ENCODE data around the gene SH3PXD2B. TPM values are rescaled to one million over a fixed set of nuclear protein-coding genes. Genes with fewer than 3 reads are reported as not detected.

The SH3PXD2B gene
- total and polyA plus RNA-seq, 2 of the 13 experiments (the other 11 are each of a cell fraction or from before 2014, with no cell fraction given), result 3.4 to 4.6 TPM

GRCh38 chr5:172336676-172337285 is 117.5 kb downstream of the SH3PXD2B start:
- whole genome bisulfite sequencing (ENCODE audit: low lambda C conversion rate), result 74% methylated on average over 7 of the region's 9 CpGs
- in situ Hi-C loops (cut with HindIII; ENCODE audit: extremely low pct_ligation_motif_present, low pct_unique_long_range_greater_than_20kb), result no loop called here
- intact Hi-C loops (cut with micrococcal nuclease; ENCODE audit: unreplicated experiment), result no loop called here

DNA sequence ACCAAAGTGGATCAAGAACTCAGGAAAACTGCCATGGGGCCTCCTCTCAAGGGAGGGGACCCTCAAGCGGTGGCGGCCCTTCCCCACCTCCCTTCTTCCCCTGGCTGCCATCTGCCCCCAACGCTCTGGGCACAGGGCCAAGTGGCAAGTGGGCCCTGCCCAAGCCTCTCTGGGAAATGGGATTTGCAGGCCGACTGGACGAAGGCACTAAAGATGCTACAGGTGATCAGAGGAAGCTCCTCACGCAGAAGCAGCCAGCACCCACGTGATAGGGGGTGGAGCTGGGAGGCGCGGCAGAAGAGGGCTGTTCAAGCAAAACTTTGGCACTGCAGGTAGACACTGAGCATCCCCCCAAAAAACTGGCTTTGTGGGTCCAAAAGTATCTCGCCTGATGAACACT is 118.1 kb downstream of the SH3PXD2B start:
- in situ Hi-C loops (cut with HindIII; ENCODE audit: extremely low pct_ligation_motif_present, low pct_unique_long_range_greater_than_20kb), result no loop called here
- no peaks in the 10 kb centered on the region for H4K20me1 ChIP-seq (ENCODE audit: insufficient read depth, low read length)
- BruUV-seq (replicated peaks), result no TSS peak
- no peak overlapping the region for H3K4me2 ChIP-seq (ENCODE audit: low read depth, low read length)
- no peaks in the 10 kb centered on the region; a peak in 1 of 5 replicates for H3K27me3 ChIP-seq (ENCODE audit: control insufficient read depth in 1 of 2, insufficient read depth in 2 of 2, low read length in 2 of 2)
- POLR2A ChIA-PET, result no interaction called here
- peaks cover 5% of the 10 kb centered on the region; the same call in 1 of the 2 replicates for H3K4me1 ChIP-seq (ENCODE audit: insufficient read depth, low read length)
- no peaks in the 10 kb centered on the region for H3K79me2 ChIP-seq (ENCODE audit: insufficient read depth, low read length)
- H3K27ac ChIP-seq (ENCODE audit: extremely low read length, insufficient read depth, low read length), result no peak overlapping the region
- H2AFZ ChIP-seq (ENCODE audit: low read length), result no peak overlapping the region
- intact Hi-C loops (cut with micrococcal nuclease; ENCODE audit: unreplicated experiment), result no loop called here
- 35% methylated on average over 9 of the region's 10 CpGs for WGBS (ENCODE audit: low lambda C conversion rate)
- no peaks in the 10 kb centered on the region for H3K9me3 ChIP-seq (ENCODE audit: low read length)
- CTCF ChIA-PET (ENCODE audit: low intra/inter-chr PET ratio, low total read pairs), result no interaction called here
- H3K4me3 ChIP-seq (replicated peaks in 1 of 3; ENCODE audit: insufficient read depth in 1 of 3, low read depth in 2 of 3, low read length in 3 of 3), result no peak overlapping the region
- no peak for FAIRE-seq
- no peak for DNase-seq (ENCODE audit: low spot score)
- no peaks in the 10 kb centered on the region for H3K36me3 ChIP-seq (replicated peaks in 1 of 2; ENCODE audit: control insufficient read depth in 1 of 2, insufficient read depth in 2 of 2, low read length in 2 of 2)
- no peak overlapping the region for H3K9ac ChIP-seq (ENCODE audit: insufficient read depth, low read depth, low read length)
- ATAC-seq, result no peak
- no peak for TF ChIP-seq ZNF570 (CRISPR knock-in tag; IDR thresholded peaks at IDR 0.05; ENCODE audit: borderline replicate concordance)
- no peak for TF ChIP-seq ZNF232 (CRISPR knock-in tag; IDR thresholded peaks at IDR 0.05; ENCODE audit: borderline replicate concordance)
- TF ChIP-seq FOXO1 (CRISPR knock-in tag; IDR thresholded peaks at IDR 0.05), result no peak
- TF ChIP-seq ZNF501 (CRISPR knock-in tag; IDR thresholded peaks at IDR 0.05), result no peak
- TF ChIP-seq ZKSCAN5 (CRISPR knock-in tag; IDR thresholded peaks at IDR 0.05), result no peak
- TF ChIP-seq, protein P1, sequence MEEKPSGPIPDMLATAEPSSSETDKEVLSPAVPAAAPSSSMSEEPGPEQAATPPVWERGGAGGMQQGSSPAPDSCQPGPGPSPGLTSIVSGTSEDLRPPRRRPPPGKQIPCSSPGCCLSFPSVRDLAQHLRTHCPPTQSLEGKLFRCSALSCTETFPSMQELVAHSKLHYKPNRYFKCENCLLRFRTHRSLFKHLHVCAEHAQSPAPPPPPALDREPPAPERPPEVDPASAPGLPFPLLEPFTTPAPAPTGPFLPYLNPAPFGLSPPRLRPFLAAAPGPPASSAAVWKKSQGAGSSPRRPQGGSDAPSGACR (CRISPR knock-in tag; IDR thresholded peaks at IDR 0.05), result no peak
- TF ChIP-seq MTF1 (CRISPR knock-in tag; IDR thresholded peaks at IDR 0.05), result no peak
- TF ChIP-seq ATM (IDR thresholded peaks at IDR 0.05; ENCODE audit: borderline replicate concordance), result no peak
- no peak for TF ChIP-seq PHF20 (CRISPR knock-in tag; IDR thresholded peaks at IDR 0.05)

More at GRCh38 chr5:172336676-172337285, 117.5 kb downstream of the SH3PXD2B start:
- DNase-seq (ENCODE audit: low spot score) (no peak), FAIRE-seq (no peak), ATAC-seq (no peak)
- BruUV-seq (replicated peaks), result no TSS peak
- H3K4me3 ChIP-seq (replicated peaks in 1 of 3; ENCODE audit: insufficient read depth in 1 of 3, low read depth in 2 of 3, low read length in 3 of 3), result no peak overlapping the region
- TF ChIP-seq ZBTB14 (CRISPR knock-in tag; IDR thresholded peaks at IDR 0.05) (no peak), ZNF747 (CRISPR knock-in tag; IDR thresholded peaks at IDR 0.05; ENCODE audit: borderline replicate concordance) (no peak)
- no peaks in the 10 kb centered on the region; a peak in 1 of 5 replicates for H3K27me3 ChIP-seq (ENCODE audit: control insufficient read depth in 1 of 2, insufficient read depth in 2 of 2, low read length in 2 of 2)
- no peak overlapping the region for H3K27ac ChIP-seq (ENCODE audit: extremely low read length, insufficient read depth, low read length)
- no peaks in the 10 kb centered on the region for H3K36me3 ChIP-seq (replicated peaks in 1 of 2; ENCODE audit: control insufficient read depth in 1 of 2, insufficient read depth in 2 of 2, low read length in 2 of 2)
- ChIA-PET POLR2A (no interaction called here), CTCF (ENCODE audit: low intra/inter-chr PET ratio, low total read pairs) (no interaction called here)
- H3K9ac ChIP-seq (ENCODE audit: insufficient read depth, low read depth, low read length), result no peak overlapping the region
- no peaks in the 10 kb centered on the region for H4K20me1 ChIP-seq (ENCODE audit: insufficient read depth, low read length)
- H3K4me2 ChIP-seq (ENCODE audit: low read depth, low read length), result no peak overlapping the region
- H3K4me1 ChIP-seq (ENCODE audit: insufficient read depth, low read length), result peaks cover 5% of the 10 kb centered on the region; the same call in 1 of the 2 replicates
- no peaks in the 10 kb centered on the region for H3K9me3 ChIP-seq (ENCODE audit: low read length)
- no peaks in the 10 kb centered on the region for H3K79me2 ChIP-seq (ENCODE audit: insufficient read depth, low read length)
- no peak overlapping the region for H2AFZ ChIP-seq (ENCODE audit: low read length)
